ENCODE data around the gene RAB31. TPM values are rescaled to one million over a fixed set of nuclear protein-coding genes. Genes with fewer than 3 reads are reported as not detected.
A peak's percentile ranks its signal among the peaks of the same experiment; 100 is the strongest.

Gene RAB31
- total and polyA plus RNA-seq, 4 donors = 21.5 to 114 (median 49.5) TPM

DNA sequence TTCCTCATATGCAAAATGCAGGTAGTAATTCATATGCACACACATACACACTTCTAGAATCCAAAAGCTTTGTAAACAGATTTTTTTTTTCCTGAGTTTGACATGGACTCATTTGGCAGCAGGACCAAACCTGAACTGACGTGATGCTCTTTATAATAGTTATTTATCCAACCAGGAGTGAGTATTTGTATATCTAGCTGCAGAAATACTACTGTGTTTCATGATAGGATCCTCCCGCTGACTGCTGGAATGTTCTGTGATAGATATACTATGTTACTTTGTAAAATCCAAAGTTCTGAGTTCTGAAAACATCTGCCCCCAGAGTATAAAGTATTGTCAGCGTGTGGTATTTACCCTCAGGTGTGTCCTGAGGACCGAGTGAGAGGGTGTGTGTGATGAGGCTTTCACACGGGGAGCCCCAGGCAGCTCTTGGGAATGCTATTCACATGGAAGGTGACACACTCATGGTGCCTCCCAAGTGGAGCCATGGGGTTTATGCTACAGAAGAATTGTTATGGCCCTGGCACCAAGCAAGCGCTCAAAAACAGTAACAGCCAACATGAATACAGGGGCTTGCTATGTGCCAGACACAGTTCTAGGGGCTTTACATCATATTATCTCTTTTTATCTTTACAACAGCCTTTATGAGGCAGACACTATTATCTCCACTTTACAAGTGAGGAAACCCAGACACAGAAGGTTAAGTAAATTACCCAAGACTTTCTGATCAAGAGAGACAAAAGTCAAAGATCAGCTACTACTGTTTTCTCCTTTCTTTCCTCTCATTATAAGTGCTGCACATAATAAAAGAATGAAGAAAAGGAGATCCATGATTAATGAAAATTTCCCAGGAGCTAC, 161.0 kb downstream of the RAB31 start:
- Histone ChIP-seq H3K4me1 (ENCODE audit: control insufficient read depth in 5 of 5, insufficient read depth in 5 of 5, low read length in 5 of 5) (peaks cover 0 to 7% (median 0%) of the 10 kb centered on the region in 5 donors), H3K36me3 (ENCODE audit: control insufficient read depth in 4 of 4, insufficient read depth in 4 of 4, low read length in 4 of 4) (no peaks in the 10 kb centered on the region), H3K27me3 (ENCODE audit: control insufficient read depth in 3 of 3, insufficient read depth in 3 of 3, low read length in 2 of 3) (no peaks in the 10 kb centered on the region), H3K9me3 (ENCODE audit: control insufficient read depth in 4 of 4, insufficient read depth in 3 of 4, low read length in 3 of 4) (peaks cover 0 to 4% (median 2%) of the 10 kb centered on the region in 4 donors), H3K4me3 (no peak overlapping the region), H3K27ac (ENCODE audit: low read depth in 1 of 2, low read length in 1 of 2) (no peak overlapping the region), H3K9ac (ENCODE audit: insufficient read depth in 1 of 2, low read length in 2 of 2) (no peak overlapping the region)
- WGBS, 2 donors = 71 to 72% methylated on average over 6 of the region's 6 CpGs
- no peak for TF ChIP-seq CTCF (IDR thresholded peaks at IDR 0.05; ENCODE audit: control extremely low read depth, extremely low read depth)
- no peak for ATAC-seq (ENCODE audit: insufficient read depth, low FRiP score)
- DNase-seq = no peak

- Histone ChIP-seq H3K36me3 (ENCODE audit: control insufficient read depth in 4 of 4, insufficient read depth in 4 of 4, low read length in 4 of 4) (no peaks in the 10 kb centered on the region), H3K9ac (ENCODE audit: insufficient read depth in 1 of 2, low read length in 2 of 2) (no peak overlapping the region), H3K27me3 (ENCODE audit: control insufficient read depth in 3 of 3, insufficient read depth in 3 of 3, low read length in 2 of 3) (no peaks in the 10 kb centered on the region), H3K4me3 (no peak overlapping the region), H3K27ac (ENCODE audit: low read depth in 1 of 2, low read length in 1 of 2) (peak overlapping the region in 1 of 2 donors; percentile 8), H3K4me1 (ENCODE audit: control insufficient read depth in 5 of 5, insufficient read depth in 5 of 5, low read length in 5 of 5) (peaks cover 0 to 7% (median 0%) of the 10 kb centered on the region in 5 donors), H3K9me3 (ENCODE audit: control insufficient read depth in 4 of 4, insufficient read depth in 3 of 4, low read length in 3 of 4) (peaks cover 0 to 4% (median 2%) of the 10 kb centered on the region in 4 donors)
- TF ChIP-seq CTCF (IDR thresholded peaks at IDR 0.05; ENCODE audit: control extremely low read depth, extremely low read depth) = no peak
- peak; percentile 54 for ATAC-seq (ENCODE audit: insufficient read depth, low FRiP score)
- WGBS, 2 donors = 58 to 62% methylated on average over 9 of the region's 9 CpGs
- no peak for DNase-seq
Measured at GRCh38 chr18:9869715-9870430, 161.8 kb downstream of the RAB31 start.

DNA sequence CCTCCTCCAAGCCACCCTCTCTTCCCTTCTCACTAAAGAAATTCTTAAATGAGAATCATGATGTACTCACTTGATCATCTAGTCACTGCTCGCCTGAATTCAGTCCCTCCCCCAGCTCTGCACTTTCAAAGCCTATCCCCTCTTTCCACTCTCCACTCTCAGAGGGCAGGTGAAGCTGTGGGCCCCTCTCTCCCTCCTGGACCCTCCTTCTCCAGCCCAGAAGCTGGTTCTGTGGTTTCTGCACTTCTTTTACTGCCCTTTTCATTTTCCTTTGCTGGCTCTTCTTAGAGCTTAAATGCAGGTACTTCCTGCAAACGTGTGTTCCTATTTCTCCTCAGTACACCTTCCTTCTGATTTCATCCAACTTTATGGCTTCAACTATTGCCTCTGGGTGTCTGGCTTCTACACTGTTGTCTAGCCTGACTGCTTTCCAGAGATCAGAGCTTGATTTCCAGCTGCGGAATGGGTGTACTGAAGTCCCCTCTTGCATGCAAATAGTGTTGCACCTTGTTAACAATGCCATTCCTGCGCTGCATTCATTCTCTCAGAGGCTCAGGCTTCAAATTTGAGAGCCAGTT, 162.4 kb downstream of the RAB31 start:
- Histone ChIP-seq H3K9ac (ENCODE audit: insufficient read depth in 1 of 2, low read length in 2 of 2) (no peak overlapping the region), H3K4me3 (no peak overlapping the region), H3K27me3 (ENCODE audit: control insufficient read depth in 3 of 3, insufficient read depth in 3 of 3, low read length in 2 of 3) (no peaks in the 10 kb centered on the region), H3K4me1 (ENCODE audit: control insufficient read depth in 5 of 5, insufficient read depth in 5 of 5, low read length in 5 of 5) (peaks cover 0 to 7% (median 0%) of the 10 kb centered on the region in 5 donors), H3K9me3 (ENCODE audit: control insufficient read depth in 4 of 4, insufficient read depth in 3 of 4, low read length in 3 of 4) (peaks cover 0 to 4% (median 0%) of the 10 kb centered on the region in 4 donors), H3K36me3 (ENCODE audit: control insufficient read depth in 4 of 4, insufficient read depth in 4 of 4, low read length in 4 of 4) (no peaks in the 10 kb centered on the region), H3K27ac (ENCODE audit: low read depth in 1 of 2, low read length in 1 of 2) (no peak overlapping the region)
- WGBS, 2 donors = 75 to 77% methylated on average over 4 of the region's 4 CpGs
- no peak for TF ChIP-seq CTCF (IDR thresholded peaks at IDR 0.05; ENCODE audit: control extremely low read depth, extremely low read depth)
- DNase-seq = no peak
- ATAC-seq (ENCODE audit: insufficient read depth, low FRiP score) = no peak
